Spleen (tissue), 11 donors: ENCODE measurements around the gene NCK2. TPM values are rescaled to one million over a fixed set of nuclear protein-coding genes. Genes with fewer than 3 reads are reported as not detected.

Experiments
- DNase-seq: peaks from one replicate; pipeline ENCODE4 v3.0.0-alpha.2; 2020
- H3K27ac ChIP-seq, 8 donors: fragments of 200-600 bp; sonication (generic) in 7 of 8; 1 replicate in 4 of 8; 2 replicates in 4 of 8; pipeline versions ENCODE4 v1.5.0 to v1.8.0; 2016 to 2021; ENCODE audit warnings: inconsistent platforms in 4 of 8, mild to moderate bottlenecking in 4 of 8, moderate library complexity in 1 of 8
- H3K27me3 ChIP-seq, 7 donors: fragments of 200-600 bp; sonication (generic) in 6 of 7; replicated peaks in 1 of 7; 1 replicate in 4 of 7; 2 replicates in 3 of 7; pipeline versions ENCODE4 v1.5.0 to v1.8.0; 2016 to 2021; ENCODE audit warnings: inconsistent platforms in 3 of 7, mild to moderate bottlenecking in 1 of 7
- H3K36me3 ChIP-seq, 6 donors: fragments of 200-600 bp; sonication (generic) in 5 of 6; 1 replicate in 4 of 6; 2 replicates in 2 of 6; pipeline versions ENCODE4 v1.5.0 to v1.8.0; 2016 to 2021; ENCODE audit warnings: inconsistent platforms in 2 of 6
- H3K4me1 ChIP-seq, 6 donors: fragments of 200-600 bp; sonication (generic) in 5 of 6; 1 replicate in 3 of 6; 2 replicates in 3 of 6; pipeline versions ENCODE4 v1.5.0 to v1.8.0; 2016 to 2021; ENCODE audit warnings: inconsistent platforms in 3 of 6
- H3K4me3 ChIP-seq, 8 donors: fragments of 200-600 bp; sonication (generic) in 7 of 8; 1 replicate in 4 of 8; 2 replicates in 4 of 8; pipeline versions ENCODE4 v1.5.0 to v1.8.0; 2016 to 2021; ENCODE audit warnings: inconsistent platforms in 4 of 8, mild to moderate bottlenecking in 4 of 8, moderate library complexity in 2 of 8
- H3K9me3 ChIP-seq, 8 donors: fragments of 200-600 bp; sonication (generic) in 7 of 8; 1 replicate in 4 of 8; 2 replicates in 4 of 8; pipeline versions ENCODE4 v1.5.0 to v1.8.0; 2016 to 2021; ENCODE audit warnings: inconsistent platforms in 4 of 8
- POLR2A ChIP-seq, 3 donors: fragments of 450-650 bp; IDR thresholded peaks; one replicate each; pipeline ENCODE4 v1.5.1; 2017; ENCODE audit warnings: antibody characterized with exemption in 3 of 3, mild to moderate bottlenecking in 1 of 3
- POLR2AphosphoS5 ChIP-seq, 3 donors: sonication (generic); formaldehyde crosslinking; IDR thresholded peaks; one replicate each; pipeline ENCODE4 v1.5.1; 2017; ENCODE audit warnings: antibody characterized with exemption in 3 of 3
- WGBS, 5 donors: extraction: QIAGEN DNeasy Blood & Tissue Kit in 3 of 5; methylation state at CpG; one replicate each; pipeline versions ENCODE4 v1.1.5 to v1.1.7; 2013 to 2018; 5-methylcytosine and 5-hydroxymethylcytosine counted together
- intact Hi-C: fragments of 100-400 bp; cut with DNase I; formaldehyde crosslinking; loops from one replicate; pipeline ENCODE4 v1.15.0; 2023; ENCODE audit warnings: low total_unique reads
- polyA plus RNA-seq, 3 donors: library from polyadenylated mRNA; stranded (reverse); fragments of 200-250 nt; gene quantifications; one replicate each; pipeline ENCODE4 v1.2.1, GENCODE V29; 2013
- total RNA-seq, 7 donors: library from RNA; depleted of rRNA in 3 of 7; stranded (reverse); fragments of >200 nt in 3 of 7; fragmentation: NEBNext Ultra II Directional in 4 of 7; extraction: Animal tissue kit (Norgen Biotek cat#: 25700) in 4 of 7; gene quantifications; one replicate each; pipeline versions ENCODE4 v1.1.0 to v1.2.1, GENCODE V29; 2016 to 2021
- TF ChIP-seq, protein P1 (sequence below), 11 experiments: fragments of 200-600 bp in 7 of 11; fragments of 450-650 bp in 4 of 11; sonication (generic) in 4 of 11; IDR thresholded peaks in 8 of 11; conservative IDR thresholded peaks in 3 of 11; 1 replicate in 7 of 11; 2 replicates in 4 of 11; pipeline versions ENCODE4 v1.4.0 to v1.8.0; 2016 to 2021; ENCODE audit warnings: antibody characterized with exemption in 11 of 11, inconsistent platforms in 4 of 11, mild to moderate bottlenecking in 1 of 11
- donor health status: healthy with polysubstance abuse.
- donor health status: DM: no; HTN: no; CAD: no; lungs with moderate emphysema.
- donor health status: DM: no; HTN: no; CAD: no.
- donor health status: Bipolar disorder and iron deficiency.
- donor health status: healthy.
- donor health status: DM: no; HTN: no; CAD: no.
- donor health status: DM: yes; HTN: yes; CAD: no.

NCK2 gene
- total and polyA plus RNA-seq, 10 donors = 21.5 to 106 (median 62.6) TPM

DNA sequence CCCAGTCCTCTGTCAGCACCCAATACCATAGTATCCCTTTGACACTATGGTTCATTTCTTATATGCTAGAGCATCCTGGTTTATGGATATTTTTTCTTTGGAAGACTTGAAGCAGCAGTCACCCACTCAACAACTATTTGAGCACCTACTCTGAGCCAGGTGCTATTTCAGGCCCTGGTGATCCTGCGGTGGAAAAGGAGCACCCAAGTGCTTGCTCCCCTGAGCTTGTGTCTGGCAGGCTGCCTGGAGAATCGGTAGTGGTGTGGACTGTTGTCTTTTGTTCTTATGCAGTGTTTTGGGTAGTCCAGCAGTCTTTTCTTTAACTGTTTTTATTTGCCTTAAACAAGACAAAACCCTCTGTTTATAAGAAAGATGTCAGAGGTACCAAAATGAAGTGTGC lies 28.9 kb downstream of the NCK2 start:
- H3K36me3 ChIP-seq = peaks cover 0 to 23% (median 0%) of the 10 kb centered on the region in 6 donors
- TF ChIP-seq POLR2AphosphoS5 (IDR thresholded peaks at IDR 0.05) = no peak
- no peak for TF ChIP-seq POLR2A (IDR thresholded peaks at IDR 0.05)
- TF ChIP-seq, protein P1, sequence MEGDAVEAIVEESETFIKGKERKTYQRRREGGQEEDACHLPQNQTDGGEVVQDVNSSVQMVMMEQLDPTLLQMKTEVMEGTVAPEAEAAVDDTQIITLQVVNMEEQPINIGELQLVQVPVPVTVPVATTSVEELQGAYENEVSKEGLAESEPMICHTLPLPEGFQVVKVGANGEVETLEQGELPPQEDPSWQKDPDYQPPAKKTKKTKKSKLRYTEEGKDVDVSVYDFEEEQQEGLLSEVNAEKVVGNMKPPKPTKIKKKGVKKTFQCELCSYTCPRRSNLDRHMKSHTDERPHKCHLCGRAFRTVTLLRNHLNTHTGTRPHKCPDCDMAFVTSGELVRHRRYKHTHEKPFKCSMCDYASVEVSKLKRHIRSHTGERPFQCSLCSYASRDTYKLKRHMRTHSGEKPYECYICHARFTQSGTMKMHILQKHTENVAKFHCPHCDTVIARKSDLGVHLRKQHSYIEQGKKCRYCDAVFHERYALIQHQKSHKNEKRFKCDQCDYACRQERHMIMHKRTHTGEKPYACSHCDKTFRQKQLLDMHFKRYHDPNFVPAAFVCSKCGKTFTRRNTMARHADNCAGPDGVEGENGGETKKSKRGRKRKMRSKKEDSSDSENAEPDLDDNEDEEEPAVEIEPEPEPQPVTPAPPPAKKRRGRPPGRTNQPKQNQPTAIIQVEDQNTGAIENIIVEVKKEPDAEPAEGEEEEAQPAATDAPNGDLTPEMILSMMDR (IDR thresholded peaks at IDR 0.05 in 8 of 11, conservative IDR thresholded peaks at IDR 0.05 in 3 of 11) = no peak
- H3K27ac ChIP-seq = peak overlapping the region in 4 of 8 donors; percentile 85 to 90 (median 88)
- H3K9me3 ChIP-seq = no peaks in the 10 kb centered on the region
- H3K4me1 ChIP-seq = peaks cover 55 to 100% (median 88%) of the 10 kb centered on the region in 6 donors
- no peak for DNase-seq
- intact Hi-C loops = no loop called here
- H3K27me3 ChIP-seq = no peaks in the 10 kb centered on the region
- 64 to 85% (median 79%) methylated on average over 2 of the region's 2 CpGs for WGBS, 5 donors
- no peak overlapping the region for H3K4me3 ChIP-seq

DNA sequence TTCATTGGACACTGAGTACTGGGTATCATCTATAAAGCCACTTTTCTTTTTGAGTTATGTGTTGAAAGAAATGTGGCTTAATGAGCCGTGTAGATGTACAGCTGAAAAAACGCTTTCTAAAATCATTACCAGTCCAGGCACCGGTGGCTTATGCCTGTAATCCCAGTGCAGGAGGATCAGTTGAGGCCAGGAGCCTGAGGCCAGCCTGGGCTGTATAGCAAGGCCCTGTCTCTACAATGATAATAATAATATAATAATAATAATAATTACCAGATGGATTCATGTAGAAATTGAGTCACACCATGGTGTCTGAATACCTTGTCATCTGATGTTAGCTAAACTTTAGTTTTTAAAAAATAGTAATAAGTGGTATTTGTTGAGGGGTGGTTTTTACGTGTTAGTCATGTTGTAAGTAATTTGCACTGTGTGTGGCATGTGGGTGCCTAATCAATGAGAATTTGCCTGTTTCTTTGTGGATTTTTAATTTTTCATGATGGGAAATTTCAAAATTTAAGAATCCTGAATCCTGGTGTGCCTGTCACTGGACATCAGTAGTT lies 30.1 kb downstream of the NCK2 start:
- no peak for DNase-seq
- H3K9me3 ChIP-seq = no peaks in the 10 kb centered on the region
- H3K27ac ChIP-seq = peak overlapping the region in 7 of 8 donors; percentile 45 to 90 (median 85)
- H3K27me3 ChIP-seq = no peaks in the 10 kb centered on the region
- intact Hi-C loops = no loop called here
- peaks cover 0 to 23% (median 0%) of the 10 kb centered on the region in 6 donors for H3K36me3 ChIP-seq
- H3K4me1 ChIP-seq = peaks cover 55 to 100% (median 88%) of the 10 kb centered on the region in 6 donors
- 46 to 72% (median 63%) methylated on average over 4 of the region's 4 CpGs for WGBS, 5 donors
- H3K4me3 ChIP-seq = no peak overlapping the region
- no peak for TF ChIP-seq POLR2A (IDR thresholded peaks at IDR 0.05)
- no peak for TF ChIP-seq POLR2AphosphoS5 (IDR thresholded peaks at IDR 0.05)
- TF ChIP-seq, protein P1 (IDR thresholded peaks at IDR 0.05 in 8 of 11, conservative IDR thresholded peaks at IDR 0.05 in 3 of 11) = no peak

DNA sequence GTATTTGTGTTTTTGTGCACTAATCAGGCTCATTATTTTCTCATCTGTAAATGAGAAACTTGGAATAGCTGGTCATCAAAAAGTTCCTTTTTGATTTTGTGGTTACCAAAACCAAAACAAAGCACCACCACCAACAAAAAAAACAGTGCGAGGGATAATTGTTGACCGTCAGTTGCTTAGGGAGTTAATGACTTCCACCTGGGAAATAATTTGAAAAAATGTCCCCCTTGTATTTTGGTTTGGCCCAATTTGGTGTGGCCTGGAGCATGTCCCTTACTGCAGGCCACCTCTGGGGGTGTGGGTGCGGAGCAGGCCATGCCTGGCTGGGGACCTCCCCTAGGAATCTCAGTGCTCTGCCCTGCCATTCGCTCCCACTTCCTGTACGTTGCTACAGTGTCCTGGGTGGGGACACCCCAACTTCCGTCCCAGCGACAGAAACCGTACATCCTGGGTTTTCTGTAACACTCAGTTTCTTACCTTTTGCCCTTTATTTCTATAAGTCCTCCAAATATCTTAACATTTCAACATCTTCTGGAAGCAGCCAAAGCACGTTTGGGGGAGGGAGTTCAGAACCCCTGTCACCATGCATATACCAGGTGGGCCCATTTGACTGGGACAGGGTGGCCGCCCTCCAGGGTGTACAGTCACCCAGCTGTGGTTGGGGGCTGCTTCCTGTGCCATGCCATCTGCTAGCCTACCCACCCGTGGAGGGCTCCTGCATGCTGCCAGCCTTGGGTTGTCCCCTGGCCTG lies 31.3 kb downstream of the NCK2 start:
- H3K36me3 ChIP-seq = peaks cover 0 to 23% (median 0%) of the 10 kb centered on the region in 6 donors
- DNase-seq = peak; percentile 91
- H3K27me3 ChIP-seq = no peaks in the 10 kb centered on the region
- H3K9me3 ChIP-seq = no peaks in the 10 kb centered on the region
- peaks cover 61 to 100% (median 92%) of the 10 kb centered on the region in 6 donors for H3K4me1 ChIP-seq
- H3K4me3 ChIP-seq = peak overlapping the region in 2 of 8 donors; percentile 14 to 50
- 19 to 33% (median 32%) methylated on average over 11 of the region's 11 CpGs for WGBS, 5 donors
- H3K27ac ChIP-seq = peak overlapping the region; percentile 45 to 90 (median 77)
- intact Hi-C loops = no loop called here
- TF ChIP-seq, protein P1 (IDR thresholded peaks at IDR 0.05 in 8 of 11, conservative IDR thresholded peaks at IDR 0.05 in 3 of 11) = no peak
- peak in 1 of 3 donors; percentile 3 for TF ChIP-seq POLR2A (IDR thresholded peaks at IDR 0.05)
- TF ChIP-seq POLR2AphosphoS5 (IDR thresholded peaks at IDR 0.05) = peak; percentile 78 to 85 (median 82)

DNA sequence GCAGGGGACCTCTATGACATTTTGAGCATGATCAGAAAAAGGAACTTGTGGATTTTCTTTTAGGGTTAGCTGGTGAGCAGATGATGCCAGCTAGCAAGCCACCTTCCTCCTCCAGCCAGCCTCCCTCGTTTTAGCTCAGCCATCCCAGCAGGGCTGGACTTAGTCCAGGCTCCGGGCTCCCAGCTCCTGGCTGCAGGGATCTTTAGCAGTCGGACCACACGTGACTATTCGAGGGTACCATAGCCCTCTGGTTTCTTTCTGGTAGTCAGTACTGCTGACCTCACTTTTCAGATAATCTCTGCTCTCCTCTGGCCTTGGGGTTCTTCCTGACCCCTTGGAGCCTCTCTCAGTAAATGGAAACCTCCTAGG lies 31.8 kb downstream of the NCK2 start:
- H3K36me3 ChIP-seq = peaks cover 0 to 23% (median 0%) of the 10 kb centered on the region in 6 donors
- peaks cover 66 to 100% (median 91%) of the 10 kb centered on the region in 6 donors for H3K4me1 ChIP-seq
- WGBS, 5 donors = 23 to 46% (median 41%) methylated on average over 5 of the region's 5 CpGs
- H3K9me3 ChIP-seq = no peaks in the 10 kb centered on the region
- no peak for TF ChIP-seq POLR2A (IDR thresholded peaks at IDR 0.05)
- TF ChIP-seq, protein P1 (IDR thresholded peaks at IDR 0.05 in 8 of 11, conservative IDR thresholded peaks at IDR 0.05 in 3 of 11) = no peak
- TF ChIP-seq POLR2AphosphoS5 (IDR thresholded peaks at IDR 0.05) = no peak
- intact Hi-C loops = no loop called here
- peak overlapping the region in 2 of 8 donors; percentile 14 to 50 for H3K4me3 ChIP-seq
- no peak for DNase-seq
- H3K27ac ChIP-seq = peak overlapping the region; percentile 22 to 90 (median 77)
- no peaks in the 10 kb centered on the region for H3K27me3 ChIP-seq
